Stomach (tissue), 9 donors: ENCODE measurements around the gene TRMT2A. TPM values are rescaled to one million over a fixed set of nuclear protein-coding genes. Genes with fewer than 3 reads are reported as not detected.

Experiments
- DNase-seq, 2 donors: peaks; one replicate each; pipeline versions ENCODE4 v3.0.0 to v3.0.0-alpha.2; 2013 to 2019
- H3K27ac ChIP-seq, 5 donors: fragments of 200-600 bp in 4 of 5; sonication (generic) in 4 of 5; one replicate each; pipeline ENCODE4 v1.5.1; 2013 to 2019; ENCODE audit warnings: mild to moderate bottlenecking in 1 of 5, moderate library complexity in 1 of 5
- H3K27me3 ChIP-seq, 3 donors: fragments of 200-600 bp; sonication (generic); one replicate each; pipeline ENCODE4 v1.5.1; 2017 to 2019; ENCODE audit warnings: mixed run types in 1 of 3
- H3K36me3 ChIP-seq, 4 donors: fragments of 200-600 bp; sonication (generic); 1 replicate in 3 of 4; 2 replicates in 1 of 4; pipeline ENCODE4 v1.5.1; 2016 to 2019
- H3K4me1 ChIP-seq, 4 donors: fragments of 200-600 bp; sonication (generic); one replicate each; pipeline ENCODE4 v1.5.1; 2016 to 2019
- H3K4me3 ChIP-seq, 4 donors: fragments of 200-600 bp; sonication (generic) in 3 of 4; one replicate each; pipeline ENCODE4 v1.5.1; 2016 to 2019; ENCODE audit warnings: mild to moderate bottlenecking in 1 of 4
- H3K9me3 ChIP-seq, 4 donors: fragments of 200-600 bp; sonication (generic); one replicate each; pipeline ENCODE4 v1.5.1; 2016 to 2019
- CTCF ChIP-seq, 7 experiments: fragments of 450-650 bp in 4 of 7; fragments of 200-600 bp in 3 of 7; sonication (generic) in 3 of 7; IDR thresholded peaks; one replicate each; pipeline ENCODE4 v1.5.1; 2016 to 2019; ENCODE audit warnings: antibody characterized with exemption in 7 of 7, control low read depth in 2 of 7, mild to moderate bottlenecking in 1 of 7
- EP300 ChIP-seq: sonication (generic); formaldehyde crosslinking; IDR thresholded peaks from one replicate; pipeline ENCODE4 v1.6.1; 2017; ENCODE audit warnings: antibody characterized with exemption
- POLR2A ChIP-seq, 4 donors: fragments of 450-650 bp; IDR thresholded peaks; one replicate each; pipeline ENCODE4 v1.6.1; 2016; ENCODE audit warnings: antibody characterized with exemption in 4 of 4, control low read depth in 2 of 4, mild to moderate bottlenecking in 1 of 4, moderate library complexity in 1 of 4
- POLR2AphosphoS5 ChIP-seq, 3 donors: sonication (generic); formaldehyde crosslinking; IDR thresholded peaks; one replicate each; pipeline ENCODE4 v1.6.1; 2016; ENCODE audit warnings: antibody characterized with exemption in 3 of 3
- WGBS, 5 donors: extraction: QIAGEN DNeasy Blood & Tissue Kit in 3 of 5; methylation state at CpG; one replicate each; pipeline versions ENCODE4 v1.1.5 to v1.1.7; 2013 to 2018; 5-methylcytosine and 5-hydroxymethylcytosine counted together
- intact Hi-C: fragments of 100-400 bp; cut with DNase I; formaldehyde crosslinking; loops from one replicate; pipeline ENCODE4 v1.15.1; 2023; ENCODE audit warnings: low total_unique reads
- polyA plus RNA-seq, 3 donors: library from polyadenylated mRNA; stranded (reverse); fragments of 200-250 nt; gene quantifications; one replicate each; pipeline ENCODE4 v1.2.3, GENCODE V29; 2013
- total RNA-seq, 5 donors: library from RNA; depleted of rRNA; stranded (reverse); fragments of >200 nt; gene quantifications; one replicate each; pipeline versions ENCODE4 v1.1.0 to v1.2.3, GENCODE V29; 2014 to 2016
- donor health status: healthy with polysubstance abuse.
- donor health status: Bipolar disorder and iron deficiency.
- donor health status: healthy.

The TRMT2A gene
- total and polyA plus RNA-seq, 8 donors, result 17.9 to 143 (median 62.6) TPM

DNA sequence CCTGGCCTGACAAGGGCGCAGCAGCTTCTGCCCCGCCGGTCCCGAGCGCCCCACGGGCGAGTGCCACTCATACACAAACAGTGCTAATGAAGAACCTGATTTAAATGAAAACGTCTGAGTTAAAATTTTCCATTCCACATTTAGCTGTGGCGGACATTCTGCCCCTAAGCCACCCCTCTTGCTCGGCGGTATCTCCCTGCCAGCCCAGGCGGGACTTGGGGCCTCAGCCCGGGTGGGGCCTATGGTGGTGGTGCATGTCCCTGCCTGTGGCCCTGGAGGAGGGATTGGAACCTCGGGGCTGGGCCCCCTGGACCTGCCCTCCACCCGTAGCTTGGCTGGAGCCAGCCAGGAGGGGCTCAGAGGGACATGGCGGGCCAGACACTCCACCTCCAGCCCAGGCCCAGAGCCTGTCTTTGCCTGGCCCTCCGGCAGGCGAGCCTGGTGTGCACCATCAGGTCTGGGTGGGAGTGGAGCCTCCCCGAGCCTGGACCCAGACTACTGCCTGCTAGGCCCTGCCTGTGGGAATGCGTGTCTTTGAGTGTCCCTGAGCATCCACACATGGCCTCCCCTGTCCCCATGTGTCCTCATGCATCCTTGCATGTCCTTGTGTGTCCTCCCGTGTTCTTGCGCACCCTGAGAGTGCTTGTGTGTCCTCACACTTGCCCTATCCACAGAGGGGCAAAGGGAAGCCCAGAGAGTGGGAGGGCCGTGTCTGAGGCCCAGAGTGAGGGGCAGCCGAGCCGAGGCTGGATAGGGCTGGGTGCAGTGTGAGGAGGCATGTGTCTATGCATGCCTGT is 19.0 kb upstream of the TRMT2A start:
- TF ChIP-seq POLR2A (IDR thresholded peaks at IDR 0.05), result no peak
- TF ChIP-seq POLR2AphosphoS5 (IDR thresholded peaks at IDR 0.05), result no peak
- TF ChIP-seq EP300, result no peak
- whole genome bisulfite sequencing, 5 donors, result 77 to 87% (median 86%) methylated on average over 20 to 25 of the region's 25 CpGs
- intact Hi-C loops, result no loop called here
- peaks cover 7 to 21% (median 18%) of the 10 kb centered on the region in 4 donors for H3K36me3 ChIP-seq
- H3K9me3 ChIP-seq, result no peaks in the 10 kb centered on the region
- peaks cover 45 to 70% (median 66%) of the 10 kb centered on the region in 4 donors for H3K4me1 ChIP-seq
- H3K27ac ChIP-seq, result no peak overlapping the region
- no peak overlapping the region for H3K4me3 ChIP-seq
- no peak for DNase-seq
- H3K27me3 ChIP-seq, result no peaks in the 10 kb centered on the region

GRCh38 chr22:20135265-20135664 is 18.2 kb upstream of the TRMT2A start:
- TF ChIP-seq CTCF (IDR thresholded peaks at IDR 0.05), result no peak
- no peak for TF ChIP-seq POLR2A (IDR thresholded peaks at IDR 0.05)
- TF ChIP-seq POLR2AphosphoS5 (IDR thresholded peaks at IDR 0.05), result no peak
- TF ChIP-seq EP300, result no peak
- Histone ChIP-seq H3K4me3 (no peak overlapping the region), H3K9me3 (no peaks in the 10 kb centered on the region), H3K36me3 (peaks cover 7 to 13% (median 11%) of the 10 kb centered on the region in 4 donors), H3K27ac (no peak overlapping the region), H3K27me3 (no peaks in the 10 kb centered on the region), H3K4me1 (peaks cover 49 to 78% (median 73%) of the 10 kb centered on the region in 4 donors)
- DNase-seq, result no peak
- WGBS, 5 donors, result 58 to 61% (median 59%) methylated on average over 3 to 4 of the region's 4 CpGs; no CpG with 5 or more reads in 1 of the 5 donors
- intact Hi-C loops, result no loop called here

DNA sequence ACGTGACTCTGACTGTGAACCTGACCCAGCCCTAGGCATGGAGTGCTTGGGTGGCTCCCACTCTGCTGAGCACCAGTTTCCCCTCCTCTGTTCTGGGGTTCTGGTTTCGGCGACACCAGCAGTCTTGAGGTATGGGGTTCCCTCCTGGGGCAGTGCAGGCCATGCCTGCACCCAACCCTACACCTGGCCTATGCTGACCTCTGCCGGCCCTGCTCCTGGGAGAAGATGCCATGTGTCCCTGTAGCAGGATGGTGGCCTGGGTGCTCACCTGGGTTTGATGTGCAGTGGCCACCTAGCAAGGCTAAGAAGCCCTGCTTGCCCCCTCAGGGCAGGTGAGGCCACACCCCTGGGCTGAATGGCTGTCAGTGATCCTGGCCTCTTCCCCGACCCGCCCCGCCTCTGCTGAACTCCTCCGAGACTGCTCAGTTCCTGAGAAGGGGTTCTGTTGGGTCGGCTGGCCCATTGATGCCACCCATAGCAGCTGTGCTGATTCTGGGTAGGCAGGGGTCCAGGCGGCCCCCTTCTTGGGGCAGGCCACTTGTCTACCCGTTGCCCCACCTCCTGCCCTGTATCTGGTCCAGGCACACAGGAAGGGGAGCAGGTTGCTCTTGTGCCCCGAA is 17.0 kb upstream of the TRMT2A start:
- no peak for DNase-seq
- WGBS, 5 donors, result 70 to 83% (median 79%) methylated on average over 5 to 12 of the region's 12 CpGs
- Histone ChIP-seq H3K27ac (no peak overlapping the region), H3K27me3 (no peaks in the 10 kb centered on the region), H3K36me3 (peaks cover 0 to 1% (median 0%) of the 10 kb centered on the region in 4 donors), H3K9me3 (no peaks in the 10 kb centered on the region), H3K4me1 (peaks cover 49 to 86% (median 76%) of the 10 kb centered on the region in 4 donors), H3K4me3 (no peak overlapping the region)
- TF ChIP-seq EP300 (no peak), POLR2AphosphoS5 (IDR thresholded peaks at IDR 0.05) (no peak), POLR2A (IDR thresholded peaks at IDR 0.05) (no peak), CTCF (IDR thresholded peaks at IDR 0.05) (no peak)
- intact Hi-C loops, result no loop called here

DNA sequence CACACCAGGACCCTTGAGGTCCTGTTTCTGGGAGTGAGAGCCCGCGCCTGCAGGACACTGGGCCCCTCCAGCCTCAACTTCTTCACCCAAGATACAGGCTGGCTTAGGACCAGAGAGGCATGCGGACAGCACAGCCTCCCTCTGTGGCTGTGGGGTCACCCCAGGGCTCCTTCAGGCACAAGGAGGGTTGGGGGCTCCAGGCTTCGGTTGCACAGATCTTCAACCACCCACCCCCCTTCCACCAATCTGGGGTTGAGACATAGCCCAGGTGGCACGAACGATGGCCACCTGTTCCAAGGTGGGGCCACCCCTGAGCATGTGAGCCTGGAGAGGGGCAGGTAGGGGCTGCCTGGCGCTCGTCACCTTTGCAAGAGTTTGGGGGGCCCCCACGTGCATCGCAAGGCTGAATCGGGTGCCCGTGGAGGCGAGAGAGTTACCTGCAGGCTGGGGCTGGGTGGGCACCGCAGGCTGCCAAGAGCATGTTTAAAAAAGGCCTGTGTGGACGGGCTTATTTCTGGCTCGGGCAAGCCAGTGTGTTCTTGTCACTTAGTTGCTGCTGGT is 15.7 kb upstream of the TRMT2A start:
- intact Hi-C loops, result no loop called here
- DNase-seq, result no peak
- TF ChIP-seq EP300 (no peak), POLR2A (IDR thresholded peaks at IDR 0.05) (no peak), POLR2AphosphoS5 (IDR thresholded peaks at IDR 0.05) (no peak), CTCF (IDR thresholded peaks at IDR 0.05) (no peak)
- no peaks in the 10 kb centered on the region for H3K27me3 ChIP-seq
- H3K36me3 ChIP-seq, result peaks cover 0 to 4% (median 3%) of the 10 kb centered on the region in 4 donors
- H3K4me1 ChIP-seq, result peaks cover 43 to 76% (median 67%) of the 10 kb centered on the region in 4 donors
- peak overlapping the region; percentile 93 to 98 (median 95) for H3K4me3 ChIP-seq
- WGBS, 5 donors, result 43 to 47% (median 44%) methylated on average over 14 to 16 of the region's 16 CpGs
- peak overlapping the region in 3 of 5 donors; percentile 63 to 97 (median 96) for H3K27ac ChIP-seq
- H3K9me3 ChIP-seq, result no peaks in the 10 kb centered on the region
